SU-DHL-6 (cell line): ENCODE results near the gene VPS13A.

Source experiments
- H2AFZ ChIP-seq: fragments of 200-600 bp; sonication (generic); 2 replicates; pipeline ENCODE4 v1.6.1; 2014; ENCODE audit warnings: low read depth, mild to moderate bottlenecking, moderate library complexity, mixed read lengths, antibody characterized with exemption, low read length; ENCODE audit not compliant: severe bottlenecking
- H3F3A ChIP-seq: fragments of 200-600 bp; shearing (Covaris generic); 2 replicates; pipeline ENCODE4 v1.6.0; 2016; ENCODE audit warnings: antibody characterized with exemption, mild to moderate bottlenecking; ENCODE audit not compliant: insufficient read depth
- H3K27ac ChIP-seq: fragments of 200-600 bp; sonication (generic); 2 replicates; pipeline ENCODE4 v1.5.1; 2016; ENCODE audit warnings: low read depth, mild to moderate bottlenecking, low read length, moderate library complexity, mixed read lengths
- H3K27me3 ChIP-seq: fragments of 200-600 bp; sonication (generic), shearing (Covaris generic); 2 replicates; pipeline ENCODE4 v1.6.0; 2014; ENCODE audit warnings: mild to moderate bottlenecking, low read length
- H3K36me3 ChIP-seq: fragments of 200-600 bp; sonication (generic); 2 replicates; pipeline ENCODE4 v1.6.1; 2014; ENCODE audit warnings: mild to moderate bottlenecking, low read length, mixed read lengths
- H3K4me2 ChIP-seq: fragments of 300-600, 200-600 bp; shearing (Covaris generic), sonication (generic); 2 replicates; pipeline ENCODE4 v1.6.0; 2014; ENCODE audit warnings: low read length, low read depth, mild to moderate bottlenecking; ENCODE audit not compliant: poor library complexity, severe bottlenecking
- H3K4me3 ChIP-seq: fragments of 200-600 bp; sonication (generic); 2 replicates; pipeline ENCODE4 v1.5.1; 2014; ENCODE audit warnings: antibody characterized with exemption, low read length, mild to moderate bottlenecking, mixed read lengths; ENCODE audit not compliant: insufficient read depth, poor library complexity, severe bottlenecking
- H3K79me2 ChIP-seq: fragments of 200-600 bp; sonication (generic); 2 replicates; pipeline ENCODE4 v1.6.1; 2014; ENCODE audit warnings: mild to moderate bottlenecking, low read length, moderate library complexity; ENCODE audit not compliant: insufficient read depth
- H3K9ac ChIP-seq: fragments of 200-600 bp; sonication (generic); 2 replicates; pipeline ENCODE4 v1.7.0; 2014; ENCODE audit warnings: mild to moderate bottlenecking, low read length
- H3K9me2 ChIP-seq: fragments of 200-600 bp; sonication (generic); replicated peaks from 2 replicates; pipeline ENCODE4 v1.6.1; 2014; ENCODE audit warnings: low read length; ENCODE audit not compliant: insufficient read depth
- H3K9me3 ChIP-seq: fragments of 200-600 bp; sonication (generic); 2 replicates; pipeline ENCODE4 v1.6.1; 2014; ENCODE audit warnings: low read length, mixed read lengths; ENCODE audit not compliant: insufficient read depth
- H4K20me1 ChIP-seq: fragments of 200-600 bp; sonication (generic); 2 replicates; pipeline ENCODE4 v1.6.1; 2014; ENCODE audit warnings: low read depth, mild to moderate bottlenecking, antibody characterized with exemption, low read length, moderate library complexity, mixed read lengths
- CTCF ChIP-seq: fragments of 200-600 bp; sonication (generic); IDR thresholded peaks from one replicate; pipeline ENCODE4 v1.5.1; 2017; ENCODE audit warnings: antibody characterized with exemption, mild to moderate bottlenecking, low read length, moderate library complexity; ENCODE audit not compliant: insufficient read depth, poor library complexity, severe bottlenecking
- EZH2phosphoT487 ChIP-seq: fragments of 200-600 bp; sonication (generic), shearing (Covaris generic); conservative IDR thresholded peaks from 2 replicates; pipeline ENCODE4 v1.6.1; 2018; ENCODE audit warnings: mild to moderate bottlenecking, antibody characterized with exemption, low read length, moderate library complexity, mixed read lengths

The VPS13A gene

DNA sequence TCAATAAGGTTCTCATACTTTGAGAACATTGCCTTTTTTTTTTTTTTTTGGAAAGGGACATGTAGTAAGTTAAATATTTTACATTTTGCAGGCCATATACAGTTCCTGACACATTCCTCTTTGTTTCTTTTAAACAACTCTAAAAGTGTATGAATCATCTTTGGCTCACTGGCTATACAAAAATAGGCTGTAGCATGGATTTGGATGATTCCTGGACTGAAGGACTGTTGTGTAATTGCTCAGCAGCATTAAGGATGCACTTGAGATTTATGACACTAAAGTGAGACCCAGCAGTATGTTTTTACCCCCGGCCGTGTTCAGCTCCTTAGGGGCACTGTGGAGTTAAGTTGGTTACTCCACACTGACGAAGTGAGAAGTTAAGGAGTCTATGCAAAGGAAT, 41.3 kb downstream of the VPS13A start:
- Histone ChIP-seq H3K27ac (no peak overlapping the region), H3F3A (no peaks in the 10 kb centered on the region)

GRCh38 chr9:77221431-77221830, 44.1 kb downstream of the VPS13A start:
- Histone ChIP-seq H3K4me3 (no peak overlapping the region), H3K79me2 (no peaks in the 10 kb centered on the region), H3K4me2 (no peak overlapping the region), H3K9me3 (no peaks in the 10 kb centered on the region), H2AFZ (no peak overlapping the region), H3K36me3 (peaks cover 18% of the 10 kb centered on the region; the same call in 1 of the 2 replicates), H3K27ac (no peak overlapping the region), H3K9me2 (no peaks in the 10 kb centered on the region), H4K20me1 (no peaks in the 10 kb centered on the region), H3K27me3 (no peaks in the 10 kb centered on the region), H3F3A (no peaks in the 10 kb centered on the region), H3K9ac (no peak overlapping the region)
- TF ChIP-seq EZH2phosphoT487 (no peak), CTCF (no peak)

More for the DNA sequence above, 41.3 kb downstream of the VPS13A start:
- no peaks in the 10 kb centered on the region for H4K20me1 ChIP-seq
- no peak overlapping the region for H2AFZ ChIP-seq
- no peaks in the 10 kb centered on the region for H3K79me2 ChIP-seq
- no peaks in the 10 kb centered on the region for H3K9me3 ChIP-seq
- H3K9ac ChIP-seq = no peak overlapping the region
- no peak for TF ChIP-seq EZH2phosphoT487
- TF ChIP-seq CTCF = no peak
- no peak overlapping the region for H3K4me2 ChIP-seq
- peaks cover 13% of the 10 kb centered on the region; the same call in 1 of the 2 replicates for H3K36me3 ChIP-seq
- H3K4me3 ChIP-seq = no peak overlapping the region
- H3K9me2 ChIP-seq = no peaks in the 10 kb centered on the region
- no peaks in the 10 kb centered on the region for H3K27me3 ChIP-seq

- Histone ChIP-seq H3K4me3 (no peak overlapping the region), H3K9me3 (no peaks in the 10 kb centered on the region), H3K27ac (no peak overlapping the region), H3K9me2 (no peaks in the 10 kb centered on the region), H3K79me2 (no peaks in the 10 kb centered on the region), H3K9ac (no peak overlapping the region), H3F3A (no peaks in the 10 kb centered on the region), H3K36me3 (peaks cover 35% of the 10 kb centered on the region; the same call in 1 of the 2 replicates), H3K27me3 (no peaks in the 10 kb centered on the region), H3K4me2 (no peak overlapping the region), H4K20me1 (no peaks in the 10 kb centered on the region), H2AFZ (no peak overlapping the region)
- TF ChIP-seq CTCF (no peak), EZH2phosphoT487 (no peak)
Observed at GRCh38 chr9:77224746-77225312, 47.5 kb downstream of the VPS13A start.
